Astrocyte (in vitro differentiated cells and primary cell): ENCODE data around the gene UBE2G2.

Source experiments
- CTCF ChIP-seq: IDR thresholded peaks from 2 replicates; pipeline ENCODE4 v1.5.1; 2011; ENCODE audit warnings: low read depth, mild to moderate bottlenecking, inconsistent platforms, low read length, moderate library complexity; ENCODE audit not compliant: insufficient read depth
- EZH2 ChIP-seq: IDR thresholded peaks from 2 replicates; pipeline ENCODE4 v1.6.1; 2012; ENCODE audit warnings: mild to moderate bottlenecking, low read length, inconsistent platforms; ENCODE audit not compliant: insufficient read depth

GRCh38 chr21:44834951-44835646 is 33.5 kb upstream of the UBE2G2 start:
- TF ChIP-seq CTCF (no peak), EZH2 (no peak)
